ENCODE measurements around the gene S100A13. TPM values are rescaled to one million over a fixed set of nuclear protein-coding genes. Genes with fewer than 3 reads are reported as not detected.
"Not testable (repeated sequence)": the region's sequence is repeated elsewhere in the genome, so short reads cannot be mapped to it uniquely, and the experiment has no call there.

Gene S100A13
- total RNA-seq, 4 donors from 2014 or later, result 113 to 237 (median 159) TPM

GRCh38 chr1:153598309-153599172 is 28.8 kb downstream of the S100A13 start:
- H3K27ac ChIP-seq, result no peak overlapping the region
- peak in 1 of 2 donors; percentile 33 for ATAC-seq

GRCh38 chr1:153597206-153597605 is 30.1 kb downstream of the S100A13 start:
- ATAC-seq, result no peak
- intact Hi-C loops (cut with DNase I; ENCODE audit: low total_unique reads) (no loop called here), in situ Hi-C loops (cut with MboI; ENCODE audit: low sequenced_read_pairs in 4 of 4) (loop anchor here in 1 of 4 donors (25.0 kb wide), 1 partner anchor 140 kb away; the partner anchor contains the start of gene INTS3)
- DNase-seq, result no peak
- Histone ChIP-seq H3K27me3 (no peaks in the 10 kb centered on the region), H3K4me1 (no peaks in the 10 kb centered on the region), H3K4me3 (no peak overlapping the region), H3K9me3 (no peaks in the 10 kb centered on the region), H3K27ac (no peak overlapping the region), H3K36me3 (no peaks in the 10 kb centered on the region)
- no peak for TF ChIP-seq POLR2A (IDR thresholded peaks at IDR 0.05)
- TF ChIP-seq CTCF (IDR thresholded peaks at IDR 0.05 in 4 of 5, conservative IDR thresholded peaks at IDR 0.05 in 1 of 5), result no peak

More at GRCh38 chr1:153598309-153599172, 28.8 kb downstream of the S100A13 start:
- H3K4me3 ChIP-seq, result no peak overlapping the region
- in situ Hi-C loops (cut with MboI; ENCODE audit: low sequenced_read_pairs in 4 of 4) (loop anchor here in 1 of 4 donors (25.0 kb wide), 1 partner anchor 139 kb away; the partner anchor contains the start of gene INTS3), intact Hi-C loops (cut with DNase I; ENCODE audit: low total_unique reads) (no loop called here)
- no peak for TF ChIP-seq CTCF (IDR thresholded peaks at IDR 0.05 in 4 of 5, conservative IDR thresholded peaks at IDR 0.05 in 1 of 5)
- TF ChIP-seq POLR2A (IDR thresholded peaks at IDR 0.05), result no peak
- no peaks in the 10 kb centered on the region for H3K9me3 ChIP-seq
- no peaks in the 10 kb centered on the region for H3K36me3 ChIP-seq
- no peak for DNase-seq
- no peaks in the 10 kb centered on the region for H3K27me3 ChIP-seq
- no peaks in the 10 kb centered on the region for H3K4me1 ChIP-seq

- Histone ChIP-seq H3K27ac (no peak overlapping the region), H3K4me3 (no peak overlapping the region), H3K27me3 (no peaks in the 10 kb centered on the region), H3K9me3 (no peaks in the 10 kb centered on the region), H3K36me3 (no peaks in the 10 kb centered on the region), H3K4me1 (no peaks in the 10 kb centered on the region)
- ATAC-seq (no peak), DNase-seq (no peak)
- no peak for TF ChIP-seq POLR2A (IDR thresholded peaks at IDR 0.05)
- TF ChIP-seq CTCF (IDR thresholded peaks at IDR 0.05 in 4 of 5, conservative IDR thresholded peaks at IDR 0.05 in 1 of 5), result no peak
- intact Hi-C loops (cut with DNase I; ENCODE audit: low total_unique reads), result no loop called here
- in situ Hi-C loops (cut with MboI; ENCODE audit: low sequenced_read_pairs in 4 of 4), result loop anchor here in 1 of 4 donors (25.0 kb wide), 1 partner anchor 145 kb away; the partner anchor contains the start of gene INTS3
Observed at GRCh38 chr1:153592748-153593147, 34.6 kb downstream of the S100A13 start.

- H3K27ac ChIP-seq, result no peak overlapping the region
- in situ Hi-C loops (cut with MboI; ENCODE audit: low sequenced_read_pairs in 4 of 4) (loop anchor here in 1 of 4 donors (25.0 kb wide), 1 partner anchor 149 kb away; the partner anchor contains the start of gene INTS3), intact Hi-C loops (cut with DNase I; ENCODE audit: low total_unique reads) (no loop called here)
- no peak overlapping the region for H3K4me3 ChIP-seq
- DNase-seq (no peak), ATAC-seq (no peak)
- no peaks in the 10 kb centered on the region for H3K9me3 ChIP-seq
- H3K4me1 ChIP-seq, result no peaks in the 10 kb centered on the region
- H3K36me3 ChIP-seq, result no peaks in the 10 kb centered on the region
- no peaks in the 10 kb centered on the region for H3K27me3 ChIP-seq
- no peak for TF ChIP-seq CTCF (IDR thresholded peaks at IDR 0.05 in 4 of 5, conservative IDR thresholded peaks at IDR 0.05 in 1 of 5)
- TF ChIP-seq POLR2A (IDR thresholded peaks at IDR 0.05), result no peak
Observed at GRCh38 chr1:153588482-153588881, 38.8 kb downstream of the S100A13 start.

- H3K36me3 ChIP-seq; H3K9me3 ChIP-seq; H3K27me3 ChIP-seq; H3K4me1 ChIP-seq; intact Hi-C loops (cut with DNase I; ENCODE audit: low total_unique reads); DNase-seq; H3K27ac ChIP-seq; ATAC-seq; H3K4me3 ChIP-seq: not testable (repeated sequence)
- in situ Hi-C loops (cut with MboI; ENCODE audit: low sequenced_read_pairs in 4 of 4), result loop anchor here in 1 of 4 donors (25.0 kb wide), 1 partner anchor 149 kb away; the partner anchor contains the start of gene INTS3
Observed at GRCh38 chr1:153588033-153588432, 39.3 kb downstream of the S100A13 start.
